Measurements from ENCODE around the gene MAGEF1. TPM values are rescaled to one million over a fixed set of nuclear protein-coding genes. Genes with fewer than 3 reads are reported as not detected.

The MAGEF1 gene
- total RNA-seq, 2 experiments from 2014 or later: 5.3 to 5.8 TPM

Other genes starting within 250 kb of the MAGEF1 start
- under 1 TPM; 0.20 to 0.71 TPM for gene EPHB3, start 150.3 kb downstream of the MAGEF1 start, total RNA-seq
- gene VPS8, start 100.1 kb upstream of the MAGEF1 start, total RNA-seq: 10 to 100 TPM; 60.8 to 61.2 TPM